Activated T-helper 9 cell treated with anti-CD3 and anti-CD28 coated beads, Interleukin-2, amount 50 U/mL, for 16 hours (primary cell): ENCODE results near the gene PITPNC1.
"Not testable (repeated sequence)": the region's sequence is repeated elsewhere in the genome, so short reads cannot be mapped to it uniquely, and the experiment has no call there.

Experiments used
- DNase-seq: peaks from one replicate; pipeline ENCODE4 v3.0.0-alpha.2; 2020; ENCODE audit warnings: low read depth

PITPNC1 gene

GRCh38 chr17:67401106-67401505, 24.0 kb downstream of the PITPNC1 start:
- no peak for DNase-seq

GRCh38 chr17:67401598-67402504, 24.8 kb downstream of the PITPNC1 start:
- no peak for DNase-seq

DNA sequence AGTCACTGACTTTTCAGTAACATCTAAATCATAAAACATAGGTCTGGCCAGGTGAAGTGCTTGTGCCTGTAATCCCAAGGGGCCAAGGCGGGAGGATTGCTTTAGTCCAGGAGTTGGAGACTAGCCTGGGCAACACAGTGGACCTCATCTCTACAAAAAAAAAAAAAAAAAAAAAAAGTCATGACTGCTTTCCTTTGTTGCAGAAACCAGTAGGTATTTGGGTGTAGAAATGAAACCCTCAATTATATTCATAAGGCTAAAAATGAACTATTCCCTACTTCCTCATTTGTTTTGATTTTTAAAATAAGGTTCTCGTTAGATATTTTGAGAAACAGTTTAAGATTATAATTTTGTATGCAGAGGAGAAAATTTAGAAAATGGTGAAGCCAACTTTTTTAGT, 26.0 kb downstream of the PITPNC1 start:
- DNase-seq, result no peak

DNA sequence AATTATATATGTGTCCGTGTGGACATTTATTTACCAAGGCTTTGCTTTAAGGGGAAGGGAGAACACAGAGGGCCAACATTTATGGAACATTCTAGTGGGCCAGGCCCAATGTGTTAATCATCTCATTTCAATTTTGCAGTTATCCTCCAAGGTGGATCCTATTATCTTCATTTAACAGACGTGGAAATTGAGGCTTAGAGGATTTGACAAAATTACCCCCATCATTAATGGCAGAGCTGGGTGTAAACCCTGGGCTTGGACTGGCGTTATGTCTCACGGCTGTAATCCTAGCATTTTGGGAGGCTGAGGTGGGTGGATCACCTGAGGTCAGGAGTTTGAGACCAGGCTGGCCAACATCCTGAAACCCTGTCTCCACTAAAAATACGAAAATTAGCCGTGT, 26.4 kb downstream of the PITPNC1 start:
- no peak for DNase-seq

GRCh38 chr17:67408455-67408830, 31.4 kb downstream of the PITPNC1 start:
- not testable (repeated sequence) for DNase-seq

DNA sequence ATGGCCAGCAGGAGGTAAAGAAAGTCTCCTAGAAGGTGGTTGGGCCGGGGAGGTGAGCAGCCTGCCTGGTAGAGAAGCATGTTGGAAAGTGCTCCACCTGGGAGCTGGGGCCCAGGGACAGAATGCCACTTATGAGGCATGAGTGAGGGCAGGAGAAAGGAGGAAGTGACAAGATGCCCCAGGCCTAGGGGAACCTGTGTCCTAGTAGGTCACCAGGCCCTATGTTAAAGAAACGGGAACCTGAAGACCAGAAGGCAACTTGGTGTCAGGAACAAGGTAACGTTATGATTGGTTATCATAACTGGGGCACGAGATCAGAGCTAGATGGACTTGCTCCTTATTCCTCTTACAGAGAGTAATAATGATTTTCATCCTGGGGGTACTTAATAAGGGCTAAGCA, 34.3 kb downstream of the PITPNC1 start:
- no peak for DNase-seq

GRCh38 chr17:67412032-67412431, 35.0 kb downstream of the PITPNC1 start:
- DNase-seq, result no peak

DNA sequence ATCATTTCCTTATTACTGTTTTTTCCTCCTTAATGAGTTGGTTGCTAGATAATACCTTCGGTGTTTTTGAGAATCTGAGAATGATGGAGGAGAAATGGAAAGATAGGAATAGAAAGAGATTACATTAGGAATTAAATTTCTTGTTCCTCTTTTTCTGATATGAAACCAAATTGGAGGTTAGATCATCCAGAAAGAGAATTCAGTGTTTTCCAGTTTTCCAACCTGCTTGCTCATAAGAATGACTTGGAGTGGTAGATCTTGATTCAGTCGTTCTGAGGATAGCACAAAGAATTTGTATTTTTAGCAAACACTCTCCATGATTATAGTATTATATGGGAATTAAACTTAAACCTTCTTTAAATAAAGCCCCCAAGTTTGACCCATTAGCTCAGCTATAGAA, 35.9 kb downstream of the PITPNC1 start:
- DNase-seq, result no peak

DNA sequence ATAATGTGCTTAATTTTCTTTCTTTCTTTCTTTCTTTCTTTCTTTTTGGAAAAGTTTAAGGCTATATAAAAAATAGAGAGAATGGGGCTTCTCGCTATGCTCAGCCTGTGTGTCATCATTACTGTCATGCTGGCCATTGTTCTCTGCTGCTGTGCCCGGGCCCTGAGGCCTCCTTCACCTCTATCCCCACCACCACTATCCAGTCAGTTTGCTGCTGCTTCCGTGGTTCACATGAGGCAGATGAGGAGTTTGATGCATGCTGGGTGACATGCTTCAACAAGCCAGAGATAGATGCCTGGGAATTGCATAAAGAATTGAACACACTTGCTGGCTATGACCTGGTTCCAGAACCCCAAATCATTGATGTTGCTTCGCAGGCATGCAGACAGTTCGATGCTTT, 36.3 kb downstream of the PITPNC1 start:
- DNase-seq, result no peak

GRCh38 chr17:67414130-67414529, 37.0 kb downstream of the PITPNC1 start:
- no peak for DNase-seq

DNA sequence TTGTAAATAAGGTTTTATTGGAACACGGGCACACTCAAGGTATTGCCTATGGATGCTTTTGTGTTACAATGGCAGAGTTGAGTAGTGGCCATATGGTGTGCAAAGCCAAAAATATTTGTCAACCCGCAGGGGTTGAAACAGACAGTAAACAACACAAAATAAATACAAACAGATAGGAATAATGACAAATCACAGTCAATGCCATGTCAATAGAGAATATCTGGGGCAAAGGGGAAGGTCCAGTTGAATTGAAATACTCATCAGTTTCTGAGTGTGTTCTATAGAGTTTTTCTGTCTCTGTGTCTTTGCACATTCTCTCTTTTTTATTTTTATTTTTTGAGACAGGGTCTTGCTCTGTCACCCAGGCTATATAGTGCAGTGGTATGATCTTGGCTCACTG, 37.5 kb downstream of the PITPNC1 start:
- no peak for DNase-seq

DNA sequence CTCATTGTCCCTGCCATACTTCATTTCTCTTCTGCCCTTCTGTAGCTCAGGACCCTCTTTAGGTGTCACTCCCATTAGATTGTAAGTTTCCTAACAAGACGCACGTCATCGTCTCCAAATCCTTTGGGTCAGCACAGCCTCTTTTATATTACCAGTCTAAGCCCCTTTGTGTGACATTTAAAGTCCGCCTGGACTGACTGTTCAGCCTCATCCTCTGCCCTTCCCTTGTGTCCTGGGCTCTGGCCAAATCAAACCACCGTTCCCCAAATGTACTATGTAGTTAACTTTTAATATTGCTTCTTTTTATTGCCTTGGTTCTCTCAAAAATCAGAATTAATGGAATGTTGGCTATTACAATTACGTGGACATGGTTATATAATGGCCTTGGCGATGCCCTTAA, 38.2 kb downstream of the PITPNC1 start:
- DNase-seq, result no peak

DNA sequence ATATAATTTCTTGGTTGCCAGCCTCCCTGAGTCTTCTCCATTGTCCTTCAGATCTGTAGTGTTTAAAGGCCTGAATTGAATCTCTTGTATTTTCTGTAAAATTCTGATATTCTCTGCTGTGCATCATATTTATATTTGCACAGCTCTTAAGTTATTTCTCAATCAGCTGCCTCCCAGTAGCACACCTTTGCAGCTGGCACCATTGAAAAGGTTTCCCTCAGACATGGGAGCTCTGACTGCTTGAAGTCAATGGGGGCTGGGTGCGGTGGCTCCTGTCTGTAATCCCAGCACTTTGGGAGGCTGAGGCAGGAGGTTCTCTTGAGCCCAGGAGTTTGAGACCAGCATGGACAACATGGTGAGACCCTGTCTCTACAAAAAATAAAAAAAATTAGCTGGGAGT, 40.4 kb downstream of the PITPNC1 start:
- DNase-seq, result no peak

GRCh38 chr17:67420994-67421393, 43.9 kb downstream of the PITPNC1 start:
- no peak for DNase-seq

DNA sequence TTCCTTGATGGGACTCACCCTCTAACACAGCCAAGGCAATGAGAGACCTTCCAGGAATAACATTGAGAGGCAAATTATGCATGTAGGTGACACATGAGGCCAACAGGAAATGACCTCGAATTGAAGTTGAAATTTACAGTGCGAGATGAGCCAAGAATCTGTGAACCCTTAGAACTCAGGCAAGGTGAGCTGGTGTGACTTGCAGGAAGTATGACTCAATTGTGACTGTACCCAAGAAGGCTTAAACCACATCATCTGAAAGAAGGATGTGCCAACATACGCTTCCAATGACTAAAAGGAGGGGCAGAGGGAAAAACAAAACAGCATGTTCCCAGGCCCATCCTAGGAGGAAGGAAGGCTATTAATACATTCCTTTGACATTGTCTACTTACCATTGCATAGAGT, 44.8 kb downstream of the PITPNC1 start:
- peak; percentile 18 for DNase-seq

DNA sequence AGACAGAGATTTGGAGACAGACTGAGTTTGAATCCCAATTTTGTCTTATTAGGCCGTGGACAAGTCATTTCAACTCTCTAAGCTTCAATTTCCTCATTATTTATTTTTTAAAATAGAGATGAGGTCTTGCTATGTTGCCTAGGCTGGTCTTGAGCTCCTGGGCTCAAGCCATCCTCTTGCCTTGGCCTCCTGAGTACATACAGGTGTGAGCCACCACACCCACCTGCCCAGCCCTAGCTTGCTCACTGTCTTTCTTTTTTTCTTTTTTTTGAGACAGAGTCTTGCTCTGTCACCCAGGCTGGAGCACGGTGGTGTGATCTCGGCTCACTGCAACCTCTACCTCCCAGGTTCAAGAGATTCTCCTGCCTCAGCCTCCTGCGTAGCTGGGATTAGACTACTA, 45.2 kb downstream of the PITPNC1 start:
- not testable (repeated sequence) for DNase-seq

GRCh38 chr17:67422897-67423296, 45.8 kb downstream of the PITPNC1 start:
- DNase-seq, result no peak

- DNase-seq, result no peak
Measured at GRCh38 chr17:67425571-67426160, 48.6 kb downstream of the PITPNC1 start.

- DNase-seq, result no peak
Measured at GRCh38 chr17:67427424-67427823, 50.3 kb downstream of the PITPNC1 start.

DNA sequence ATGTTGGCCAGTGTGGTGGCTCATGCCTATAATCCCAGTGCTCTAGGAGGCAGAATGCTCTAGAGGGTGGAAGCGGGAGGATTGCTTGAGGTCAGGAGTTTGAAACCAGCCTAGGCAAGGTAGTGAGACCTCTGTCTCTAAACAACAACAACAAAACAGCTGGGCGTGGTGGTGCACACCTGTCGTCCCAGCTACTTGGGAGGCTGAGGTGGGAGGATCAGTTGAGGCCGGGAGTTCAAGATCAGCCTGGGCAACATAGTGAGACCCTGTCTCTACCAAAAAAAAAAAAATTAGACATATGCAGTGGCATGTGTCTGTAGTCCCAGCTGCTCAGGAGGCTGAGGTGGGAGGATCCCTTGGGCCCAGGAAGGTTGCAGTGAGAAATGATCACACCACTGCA, 53.4 kb downstream of the PITPNC1 start:
- not testable (repeated sequence) for DNase-seq

- DNase-seq, result no peak
Measured at GRCh38 chr17:67431249-67432015, 54.4 kb downstream of the PITPNC1 start.

DNA sequence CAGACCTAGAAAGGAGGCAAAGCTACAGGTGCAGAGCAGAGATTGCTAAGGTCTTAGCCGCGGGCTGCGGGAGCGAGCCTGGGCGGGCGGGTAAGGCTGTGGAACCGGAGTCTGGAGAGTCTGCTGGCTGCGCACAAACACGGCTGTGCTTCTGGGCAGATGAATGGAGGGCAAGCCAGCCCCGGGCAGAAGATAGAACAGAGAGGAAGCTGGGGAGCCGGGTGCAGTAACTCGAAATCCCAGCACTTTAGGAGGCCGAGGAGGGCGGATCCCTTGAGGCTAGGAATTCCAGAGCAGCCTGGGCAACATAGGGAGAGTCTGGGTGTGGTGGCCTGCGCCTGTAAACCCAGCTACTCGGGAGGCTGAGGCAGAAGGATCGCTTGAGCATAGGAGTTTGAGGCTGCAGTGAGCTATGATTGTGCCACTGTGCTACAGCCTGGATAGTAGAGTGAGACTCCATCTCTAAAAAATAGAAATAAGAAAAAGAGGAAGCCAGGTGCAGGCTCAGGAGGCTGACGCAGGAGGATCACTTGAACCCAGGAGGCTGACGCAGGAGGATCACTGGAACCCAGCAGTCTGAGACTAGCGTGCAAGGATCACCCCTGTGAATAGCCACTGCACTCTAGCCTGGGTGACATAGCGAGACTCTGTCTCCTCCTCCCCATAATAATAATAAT, 56.3 kb downstream of the PITPNC1 start:
- no peak for DNase-seq
